Activated CD8-positive, alpha-beta T cell treated with anti-CD3 and anti-CD28 coated beads for 36 hours (primary cell): ENCODE data around the gene GJC1. TPM values are rescaled to one million over a fixed set of nuclear protein-coding genes. Genes with fewer than 3 reads are reported as not detected.
"Not testable (repeated sequence)": the region's sequence is repeated elsewhere in the genome, so short reads cannot be mapped to it uniquely, and the experiment has no call there.

Experiments used
- ATAC-seq: fragments of 200-7000 bp; cut with Tn5 transposase; one replicate; pipeline ENCODE4 v1.10.0; 2021; ENCODE audit warnings: mild to moderate bottlenecking, moderate library complexity
- CTCF ChIA-PET: fragments of 350-600 bp; sonication (Branson Sonifier 250); formaldehyde crosslinking; loops from one replicate; lab custom pipeline; 2021; ENCODE audit warnings: antibody characterized with exemption; lab: Charles Lee
- POLR2A ChIA-PET: fragments of 350-600 bp; sonication (Branson Sonifier 250); formaldehyde crosslinking; loops from one replicate; lab custom pipeline; 2021; ENCODE audit warnings: antibody characterized with exemption; lab: Charles Lee
- DNase-seq: peaks from one replicate; pipeline ENCODE4 v3.0.0-alpha.2; 2020
- H3K27ac Mint-ChIP-seq: one replicate; pipeline ENCODE4 v1.8.0; 2021; ENCODE audit warnings: mild to moderate bottlenecking, mixed read lengths
- H3K27me3 Mint-ChIP-seq: one replicate; pipeline ENCODE4 v1.8.0; 2021; ENCODE audit warnings: mixed read lengths
- H3K36me3 Mint-ChIP-seq: one replicate; pipeline ENCODE4 v1.8.0; 2021; ENCODE audit warnings: low read depth, mixed read lengths
- H3K4me1 Mint-ChIP-seq: one replicate; pipeline ENCODE4 v1.8.0; 2021; ENCODE audit warnings: low read depth, mixed read lengths
- H3K4me3 Mint-ChIP-seq: one replicate; pipeline ENCODE4 v1.8.0; 2021; ENCODE audit warnings: mild to moderate bottlenecking, moderate library complexity, mixed read lengths
- H3K9me3 Mint-ChIP-seq: one replicate; pipeline ENCODE4 v1.8.0; 2021; ENCODE audit warnings: mixed read lengths
- intact Hi-C: fragments of 100-400 bp; cut with micrococcal nuclease; formaldehyde crosslinking; loops from one replicate; pipeline ENCODE4 v1.10.0; 2022
- total RNA-seq, 2 experiments: library from RNA; stranded (reverse); gene quantifications; one replicate each; pipeline ENCODE4 v1.2.3, GENCODE V29; 2021
- TF ChIP-seq, protein P1 (sequence below): fragments of 200-600 bp; IDR thresholded peaks from one replicate; pipeline ENCODE4 v1.8.0; 2022; ENCODE audit warnings: antibody characterized with exemption, mild to moderate bottlenecking

GJC1 gene
- total RNA-seq, 2 experiments from 2014 or later = 5.6 TPM

DNA sequence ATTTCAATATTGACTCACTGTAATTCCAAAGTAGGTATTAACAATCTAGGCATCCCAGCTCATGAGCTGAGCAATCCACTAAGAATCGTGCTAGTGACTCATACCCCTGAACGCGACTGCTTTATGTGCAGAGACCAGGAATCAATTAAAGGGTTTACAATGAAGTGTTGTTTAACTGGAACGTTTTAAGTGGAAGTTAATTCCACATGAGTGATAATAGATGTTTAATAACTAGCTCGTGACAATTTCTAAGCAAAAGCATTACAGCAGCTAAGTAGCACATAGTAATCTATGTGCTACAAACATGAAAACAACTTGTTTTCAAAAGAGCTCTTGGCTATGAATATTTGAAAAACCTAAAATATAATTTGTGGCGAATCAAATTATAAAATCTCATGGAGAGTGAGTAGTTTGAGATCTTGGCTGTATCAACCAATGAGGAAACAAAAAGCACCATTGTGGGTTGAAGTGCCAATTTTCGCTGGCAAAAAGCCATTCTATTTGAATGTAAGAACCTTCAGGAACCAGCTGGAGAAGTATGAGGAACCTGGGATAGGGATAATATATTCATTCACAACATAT is 9.4 kb downstream of the GJC1 start:
- ATAC-seq (no peak), DNase-seq (no peak)
- H3K9me3 Mint-ChIP-seq = no peaks in the 10 kb centered on the region
- TF ChIP-seq, protein P1, sequence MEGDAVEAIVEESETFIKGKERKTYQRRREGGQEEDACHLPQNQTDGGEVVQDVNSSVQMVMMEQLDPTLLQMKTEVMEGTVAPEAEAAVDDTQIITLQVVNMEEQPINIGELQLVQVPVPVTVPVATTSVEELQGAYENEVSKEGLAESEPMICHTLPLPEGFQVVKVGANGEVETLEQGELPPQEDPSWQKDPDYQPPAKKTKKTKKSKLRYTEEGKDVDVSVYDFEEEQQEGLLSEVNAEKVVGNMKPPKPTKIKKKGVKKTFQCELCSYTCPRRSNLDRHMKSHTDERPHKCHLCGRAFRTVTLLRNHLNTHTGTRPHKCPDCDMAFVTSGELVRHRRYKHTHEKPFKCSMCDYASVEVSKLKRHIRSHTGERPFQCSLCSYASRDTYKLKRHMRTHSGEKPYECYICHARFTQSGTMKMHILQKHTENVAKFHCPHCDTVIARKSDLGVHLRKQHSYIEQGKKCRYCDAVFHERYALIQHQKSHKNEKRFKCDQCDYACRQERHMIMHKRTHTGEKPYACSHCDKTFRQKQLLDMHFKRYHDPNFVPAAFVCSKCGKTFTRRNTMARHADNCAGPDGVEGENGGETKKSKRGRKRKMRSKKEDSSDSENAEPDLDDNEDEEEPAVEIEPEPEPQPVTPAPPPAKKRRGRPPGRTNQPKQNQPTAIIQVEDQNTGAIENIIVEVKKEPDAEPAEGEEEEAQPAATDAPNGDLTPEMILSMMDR = no peak
- H3K36me3 Mint-ChIP-seq = no peaks in the 10 kb centered on the region
- no peaks in the 10 kb centered on the region for H3K4me1 Mint-ChIP-seq
- intact Hi-C loops = no loop called here
- CTCF ChIA-PET = interaction anchor here (0.9 kb wide), 1 partner anchor 44 kb away, joined by 3 read pairs; no protein-coding TSS in a partner anchor
- no peak overlapping the region for H3K27ac Mint-ChIP-seq
- peaks cover 6% of the 10 kb centered on the region for H3K27me3 Mint-ChIP-seq
- no peak overlapping the region for H3K4me3 Mint-ChIP-seq
- POLR2A ChIA-PET = no interaction called here

DNA sequence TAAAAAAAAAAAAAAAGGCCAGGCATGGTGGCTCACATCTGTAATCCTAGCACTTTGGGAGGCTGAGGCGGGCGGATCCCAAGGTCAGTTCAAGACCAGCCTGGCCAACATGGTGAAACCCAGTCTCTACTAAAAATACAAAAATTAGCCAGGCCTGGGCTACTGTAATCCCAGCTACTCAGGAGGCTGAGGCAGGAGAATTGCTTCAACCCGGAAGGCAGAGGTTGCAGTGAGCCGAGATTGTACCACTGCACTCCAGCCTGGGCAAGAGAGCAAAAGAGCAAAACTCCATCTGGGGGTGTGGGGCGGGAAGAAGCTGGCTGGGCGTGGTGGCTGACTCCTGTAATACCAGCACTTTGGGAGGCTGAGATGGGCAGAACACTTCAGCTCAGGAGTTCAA is 11.6 kb downstream of the GJC1 start:
- H3K4me1 Mint-ChIP-seq, H3K36me3 Mint-ChIP-seq, H3K4me3 Mint-ChIP-seq, ATAC-seq, H3K27ac Mint-ChIP-seq, H3K9me3 Mint-ChIP-seq, H3K27me3 Mint-ChIP-seq, POLR2A ChIA-PET, DNase-seq, intact Hi-C loops: not testable (repeated sequence)
- CTCF ChIA-PET = interaction anchor here (0.9 kb wide), 1 partner anchor 39 kb away, joined by 3 read pairs; no protein-coding TSS in a partner anchor

DNA sequence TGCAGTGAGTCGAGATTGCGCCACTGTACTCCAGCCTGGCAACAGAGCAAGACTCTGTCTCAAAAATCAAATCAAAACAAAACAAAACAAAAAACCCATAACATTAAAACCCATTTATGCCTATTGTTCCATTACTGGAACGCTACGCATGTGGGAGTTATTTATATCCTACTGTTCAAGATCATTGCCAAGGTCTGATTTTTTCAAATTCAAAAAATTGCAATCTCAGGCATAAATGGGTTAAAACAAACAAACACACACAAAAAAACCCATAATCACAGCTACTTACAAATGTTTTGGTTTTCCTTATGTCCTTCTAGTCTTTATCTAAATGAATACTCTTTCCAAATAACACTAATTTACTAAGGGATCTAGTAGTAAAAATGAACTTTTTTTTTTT is 17.8 kb downstream of the GJC1 start:
- intact Hi-C loops = no loop called here
- CTCF ChIA-PET = no interaction called here
- ATAC-seq (no peak), DNase-seq (no peak)
- Mint-ChIP-seq H3K4me3 (no peak overlapping the region), H3K36me3 (no peaks in the 10 kb centered on the region), H3K4me1 (no peaks in the 10 kb centered on the region), H3K27ac (no peak overlapping the region), H3K27me3 (peaks cover 1% of the 10 kb centered on the region), H3K9me3 (no peaks in the 10 kb centered on the region)
- POLR2A ChIA-PET = interaction anchor here (0.9 kb wide), 1 partner anchor 31 kb away, joined by 4 read pairs; no protein-coding TSS in a partner anchor
- TF ChIP-seq, protein P1 = no peak

DNA sequence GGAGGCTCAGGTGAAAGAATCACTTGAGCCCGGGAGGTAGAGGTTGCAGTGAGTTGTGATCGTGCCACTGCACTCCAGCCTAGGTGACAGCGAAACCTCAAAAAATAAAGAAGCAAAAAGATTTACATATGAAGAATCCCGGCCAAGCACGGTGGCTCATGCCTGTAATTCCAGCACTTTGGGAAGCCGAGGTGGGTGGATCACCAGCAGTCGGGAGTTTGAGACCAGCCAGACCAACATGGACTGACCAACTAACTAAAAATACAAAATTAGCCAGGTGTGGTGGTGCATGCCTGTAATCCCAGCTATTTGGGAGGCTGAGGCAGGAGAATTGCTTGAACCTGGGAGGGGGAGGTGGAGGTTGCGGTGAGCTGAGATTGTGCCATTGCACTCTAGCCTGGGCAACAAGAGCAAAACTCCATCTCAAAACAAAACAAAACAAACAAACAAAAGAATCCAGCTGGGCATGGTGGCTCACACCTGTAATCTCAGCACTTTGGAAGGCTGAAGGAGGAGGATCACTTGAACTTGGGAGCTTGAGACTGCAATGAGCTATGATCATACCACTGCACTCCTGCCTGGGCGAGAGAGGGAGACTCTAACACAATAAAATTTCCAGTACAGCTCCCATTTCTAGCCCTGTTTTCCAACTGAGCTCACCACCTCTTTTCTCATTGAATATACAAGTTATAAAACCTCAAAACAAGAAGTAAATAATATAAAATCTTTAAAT is 21.3 kb downstream of the GJC1 start:
- DNase-seq, intact Hi-C loops, H3K9me3 Mint-ChIP-seq, H3K27me3 Mint-ChIP-seq, H3K27ac Mint-ChIP-seq, H3K4me3 Mint-ChIP-seq, H3K4me1 Mint-ChIP-seq, ATAC-seq, H3K36me3 Mint-ChIP-seq: not testable (repeated sequence)
- CTCF ChIA-PET = interaction anchor here (1.4 kb wide), 1 partner anchor 10 kb away, joined by 4 read pairs; no protein-coding TSS in a partner anchor
- POLR2A ChIA-PET = interaction anchor here (1.7 kb wide), 1 partner anchor 12 kb away, joined by 3 read pairs; no protein-coding TSS in a partner anchor

DNA sequence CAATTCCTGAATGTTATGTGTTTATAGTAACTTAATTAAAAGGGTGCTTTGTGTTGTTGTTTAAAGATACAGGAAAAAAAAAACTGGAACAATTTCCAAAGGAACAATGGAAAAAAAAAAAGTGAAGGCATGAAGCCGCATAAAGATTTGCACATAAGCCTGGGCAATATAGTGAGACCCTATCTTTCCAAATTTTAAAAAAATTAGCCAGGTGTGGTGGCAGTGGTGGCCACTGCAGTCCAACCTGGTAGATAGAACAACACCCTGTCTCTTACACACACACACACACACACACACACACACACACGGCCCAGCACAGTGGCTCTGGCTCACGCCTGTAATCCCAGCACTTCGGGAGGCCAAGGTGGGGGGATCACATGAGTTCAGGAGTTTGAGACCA is 21.9 kb downstream of the GJC1 start:
- CTCF ChIA-PET = interaction anchor here (1.0 to 1.4 kb wide), 3 partner anchors 10 to 30 kb away, joined by 3 to 4 read pairs (median 3); no protein-coding TSS in a partner anchor

More for the DNA sequence above, 21.9 kb downstream of the GJC1 start:
- intact Hi-C loops = no loop called here
- TF ChIP-seq, protein P1 = no peak
- Mint-ChIP-seq H3K36me3 (peaks cover 4% of the 10 kb centered on the region), H3K4me3 (no peak overlapping the region), H3K4me1 (no peaks in the 10 kb centered on the region), H3K9me3 (no peaks in the 10 kb centered on the region), H3K27me3 (peaks cover 1% of the 10 kb centered on the region), H3K27ac (no peak overlapping the region)
- DNase-seq = no peak
- no peak for ATAC-seq
- POLR2A ChIA-PET = interaction anchor here (1.7 kb wide), 1 partner anchor 11 kb away, joined by 3 read pairs; no protein-coding TSS in a partner anchor
